Measurements from ENCODE around the gene IMMP1L.
A peak's percentile ranks its signal among the peaks of the same experiment; 100 is the strongest.
"Not testable (repeated sequence)": the region's sequence is repeated elsewhere in the genome, so short reads cannot be mapped to it uniquely, and the experiment has no call there.

Gene IMMP1L

GRCh38 chr11:31509429-31510345 lies at the start of gene IMMP1L, which contains the start of gene ELP4:
Gene IMMP1L (minus strand): TSS chr11:31509622. CDS start chr11:31463276, 46,346 bp downstream.
Gene ELP4 (plus strand): TSS chr11:31509767. CDS start chr11:31509785, 18 bp downstream.
- DNase-seq = peak; percentile 88 to 94

GRCh38 chr11:31558001-31558400 lies 48.6 kb upstream of the IMMP1L start:
- DNase-seq = no peak

- DNase-seq = no peak
These were observed 46.5 kb upstream of the IMMP1L start for GRCh38 chr11:31555938-31556337.

- no peak for DNase-seq
These were observed 33.4 kb upstream of the IMMP1L start for GRCh38 chr11:31542862-31543261.

GRCh38 chr11:31535479-31535878 lies 26.1 kb upstream of the IMMP1L start:
- DNase-seq = no peak

- no peak for DNase-seq
These were observed 21.9 kb upstream of the IMMP1L start for GRCh38 chr11:31531293-31531692.

GRCh38 chr11:31529701-31530100 lies 20.3 kb upstream of the IMMP1L start:
- no peak for DNase-seq

GRCh38 chr11:31529189-31529588 lies 19.8 kb upstream of the IMMP1L start:
- no peak for DNase-seq

- no peak for DNase-seq
These were observed 12.2 kb upstream of the IMMP1L start for GRCh38 chr11:31521497-31522150.

- DNase-seq = no peak
These were observed 2.7 kb upstream of the IMMP1L start for GRCh38 chr11:31512117-31512516.

GRCh38 chr11:31509051-31509428 lies 382 bp downstream of the IMMP1L start:
- DNase-seq = no peak

- no peak for DNase-seq
These were observed 8.9 kb downstream of the IMMP1L start for GRCh38 chr11:31500560-31500959.

GRCh38 chr11:31499576-31500178 lies 9.7 kb downstream of the IMMP1L start:
- no peak for DNase-seq

GRCh38 chr11:31493762-31494161 lies 15.7 kb downstream of the IMMP1L start:
- DNase-seq = not testable (repeated sequence)

GRCh38 chr11:31493235-31493634 lies 16.2 kb downstream of the IMMP1L start:
- peak in 1 of 2 experiments; percentile 18 for DNase-seq

GRCh38 chr11:31492320-31492913 lies 17.0 kb downstream of the IMMP1L start:
- DNase-seq = no peak

- no peak for DNase-seq
These were observed 21.6 kb downstream of the IMMP1L start for GRCh38 chr11:31487848-31488247.

- no peak for DNase-seq
These were observed 24.9 kb downstream of the IMMP1L start for GRCh38 chr11:31484497-31484896.

- no peak for DNase-seq
These were observed 28.5 kb downstream of the IMMP1L start for GRCh38 chr11:31480930-31481329.

GRCh38 chr11:31479066-31479465 lies 30.4 kb downstream of the IMMP1L start:
- DNase-seq = no peak

- DNase-seq = no peak
These were observed 31.2 kb downstream of the IMMP1L start for GRCh38 chr11:31478223-31478590.

GRCh38 chr11:31477528-31478222 lies 31.7 kb downstream of the IMMP1L start:
- DNase-seq = no peak

GRCh38 chr11:31474083-31474482 lies 35.3 kb downstream of the IMMP1L start:
- no peak for DNase-seq
